HG03135 (cell line): ENCODE measurements around the gene AKR1B15.
"Not testable (repeated sequence)": the region's sequence is repeated elsewhere in the genome, so short reads cannot be mapped to it uniquely, and the experiment has no call there.

Source experiments
- ATAC-seq: cut with Tn5 transposase; IDR thresholded peaks from one replicate; pipeline ENCODE4 v1.9.1; 2021; ENCODE audit warnings: mild to moderate bottlenecking, moderate library complexity; ENCODE audit not compliant: unreplicated experiment

The AKR1B15 gene

GRCh38 chr7:134548877-134549276 is at the start of gene AKR1B15:
Gene AKR1B15 (plus strand): TSS chr7:134549110. CDS start chr7:134564620, 15,510 bp downstream.
- peak; percentile 83 for ATAC-seq

GRCh38 chr7:134500406-134500805 is 48.5 kb upstream of the AKR1B15 start:
- ATAC-seq = no peak

GRCh38 chr7:134500982-134501381 is 47.9 kb upstream of the AKR1B15 start:
- ATAC-seq = no peak

GRCh38 chr7:134502463-134503371 is 46.2 kb upstream of the AKR1B15 start:
- no peak for ATAC-seq

- ATAC-seq = no peak
These were observed 44.2 kb upstream of the AKR1B15 start for GRCh38 chr7:134504660-134505164.

- no peak for ATAC-seq
These were observed 43.1 kb upstream of the AKR1B15 start for GRCh38 chr7:134505856-134506255.

- no peak for ATAC-seq
These were observed 39.9 kb upstream of the AKR1B15 start for GRCh38 chr7:134509010-134509409.

GRCh38 chr7:134510646-134511045 is 38.3 kb upstream of the AKR1B15 start:
- no peak for ATAC-seq

- ATAC-seq = no peak
These were observed 36.6 kb upstream of the AKR1B15 start for GRCh38 chr7:134512271-134512670.

GRCh38 chr7:134513169-134513752 is 35.6 kb upstream of the AKR1B15 start:
- no peak for ATAC-seq

GRCh38 chr7:134514106-134514505 is 34.8 kb upstream of the AKR1B15 start:
- ATAC-seq = no peak

- ATAC-seq = no peak
These were observed 34.2 kb upstream of the AKR1B15 start for GRCh38 chr7:134514663-134515062.

- ATAC-seq = no peak
These were observed 33.1 kb upstream of the AKR1B15 start for GRCh38 chr7:134515569-134516468.

GRCh38 chr7:134520130-134520529 is 28.8 kb upstream of the AKR1B15 start:
- ATAC-seq = no peak

- no peak for ATAC-seq
These were observed 26.3 kb upstream of the AKR1B15 start for GRCh38 chr7:134522601-134523000.

- not testable (repeated sequence) for ATAC-seq
These were observed 23.5 kb upstream of the AKR1B15 start for GRCh38 chr7:134525449-134525848.

GRCh38 chr7:134526552-134527248 is 22.2 kb upstream of the AKR1B15 start:
- not testable (repeated sequence) for ATAC-seq

GRCh38 chr7:134527979-134528371 is 20.9 kb upstream of the AKR1B15 start:
- no peak for ATAC-seq

- ATAC-seq = no peak
These were observed 20.2 kb upstream of the AKR1B15 start for GRCh38 chr7:134528749-134529148.

GRCh38 chr7:134530460-134530859 is 18.4 kb upstream of the AKR1B15 start:
- no peak for ATAC-seq
